GM12874 (cell line): ENCODE results near the gene SEMA5B.

Source experiments
- CTCF ChIP-seq: IDR thresholded peaks from 2 replicates; pipeline ENCODE4 v1.5.1; 2011; ENCODE audit warnings: low read depth, mild to moderate bottlenecking, control low read depth, low read length, moderate library complexity; ENCODE audit not compliant: insufficient read depth

Gene SEMA5B

GRCh38 chr3:123071581-123071980 lies 44.0 kb upstream of the SEMA5B start:
- no peak for TF ChIP-seq CTCF

GRCh38 chr3:123071146-123071545 lies 43.6 kb upstream of the SEMA5B start:
- TF ChIP-seq CTCF = no peak

GRCh38 chr3:123070510-123070909 lies 42.9 kb upstream of the SEMA5B start:
- no peak for TF ChIP-seq CTCF

GRCh38 chr3:123068601-123069381 lies 41.2 kb upstream of the SEMA5B start:
- no peak for TF ChIP-seq CTCF

- no peak for TF ChIP-seq CTCF
Measured at GRCh38 chr3:123067689-123068600, 40.4 kb upstream of the SEMA5B start.

GRCh38 chr3:123066896-123067688 lies 39.5 kb upstream of the SEMA5B start, which contains the start of gene PDIA5:
Gene PDIA5 (plus strand): TSS chr3:123067025. CDS start chr3:123067165, 140 bp downstream.
- no peak for TF ChIP-seq CTCF

GRCh38 chr3:123066599-123066895 lies 39.0 kb upstream of the SEMA5B start:
- no peak for TF ChIP-seq CTCF
